HG02938 (cell line): ENCODE data around the gene HNF4A.

Experiments used
- ATAC-seq: cut with Tn5 transposase; IDR thresholded peaks from one replicate; pipeline ENCODE4 v1.9.1; 2021; ENCODE audit warnings: mild to moderate bottlenecking, moderate library complexity; ENCODE audit not compliant: unreplicated experiment

HNF4A gene

GRCh38 chr20:44404204-44405181 lies 49.0 kb downstream of the HNF4A start:
- ATAC-seq, result no peak

- ATAC-seq, result no peak
Observed at GRCh38 chr20:44405257-44405656, 49.8 kb downstream of the HNF4A start.

DNA sequence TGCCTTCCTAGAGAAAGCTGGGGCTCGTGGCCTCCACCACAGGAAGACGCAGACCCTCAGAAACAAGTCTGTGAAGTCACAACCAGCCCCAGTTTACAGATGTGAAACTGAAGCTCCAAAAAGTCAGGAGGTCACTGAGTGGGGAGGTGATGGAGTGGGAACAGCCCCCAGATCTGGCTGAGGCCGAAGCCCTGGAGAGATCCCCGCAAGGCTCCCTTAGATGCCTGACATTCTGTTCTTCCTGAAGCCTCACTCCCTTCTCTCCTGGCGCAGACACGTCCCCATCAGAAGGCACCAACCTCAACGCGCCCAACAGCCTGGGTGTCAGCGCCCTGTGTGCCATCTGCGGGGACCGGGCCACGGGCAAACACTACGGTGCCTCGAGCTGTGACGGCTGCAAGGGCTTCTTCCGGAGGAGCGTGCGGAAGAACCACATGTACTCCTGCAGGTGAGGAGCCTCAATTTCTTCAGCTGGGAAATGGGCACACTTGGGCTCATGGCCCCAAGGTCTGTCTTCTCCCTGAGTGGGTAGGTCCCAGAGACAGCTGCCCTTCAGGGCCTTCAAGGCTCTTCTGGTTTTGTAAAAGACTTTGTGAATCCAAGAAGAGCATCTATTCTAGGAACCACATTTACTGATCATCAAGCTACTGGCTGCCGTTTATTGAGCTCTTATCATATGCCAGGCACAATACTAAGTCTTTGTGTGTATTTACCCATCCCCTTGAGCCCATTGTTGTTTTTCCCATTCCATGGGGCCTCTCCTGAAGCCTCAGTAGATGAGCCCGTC lies 50.5 kb downstream of the HNF4A start:
- no peak for ATAC-seq

GRCh38 chr20:44406572-44407137 lies 51.2 kb downstream of the HNF4A start:
- ATAC-seq, result no peak

GRCh38 chr20:44407402-44408184 lies 52.1 kb downstream of the HNF4A start:
- no peak for ATAC-seq

DNA sequence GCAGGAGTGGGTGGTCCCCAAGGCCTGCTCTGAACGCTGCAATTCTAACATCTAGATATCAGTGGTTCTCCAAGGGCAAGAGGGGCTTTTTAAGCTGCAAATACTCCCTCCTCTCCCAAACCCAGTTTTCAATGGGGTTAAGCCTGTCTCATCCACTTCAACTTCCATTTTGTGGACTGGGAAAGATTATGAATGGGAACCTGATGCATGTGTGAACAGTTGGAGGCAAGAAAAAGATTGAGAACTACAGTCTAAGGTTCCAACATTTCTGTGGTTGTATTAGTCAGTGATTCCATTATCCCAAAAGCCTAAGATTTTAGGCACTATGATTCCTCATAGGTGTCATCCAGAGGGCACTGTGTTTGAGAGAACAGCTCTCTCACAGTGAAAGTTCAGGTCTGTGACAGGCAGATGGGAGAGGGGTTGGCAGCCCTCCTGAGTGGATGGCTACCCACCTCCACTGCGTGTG lies 53.7 kb downstream of the HNF4A start:
- ATAC-seq, result no peak

- no peak for ATAC-seq
Observed at GRCh38 chr20:44410583-44411019, 55.1 kb downstream of the HNF4A start.

DNA sequence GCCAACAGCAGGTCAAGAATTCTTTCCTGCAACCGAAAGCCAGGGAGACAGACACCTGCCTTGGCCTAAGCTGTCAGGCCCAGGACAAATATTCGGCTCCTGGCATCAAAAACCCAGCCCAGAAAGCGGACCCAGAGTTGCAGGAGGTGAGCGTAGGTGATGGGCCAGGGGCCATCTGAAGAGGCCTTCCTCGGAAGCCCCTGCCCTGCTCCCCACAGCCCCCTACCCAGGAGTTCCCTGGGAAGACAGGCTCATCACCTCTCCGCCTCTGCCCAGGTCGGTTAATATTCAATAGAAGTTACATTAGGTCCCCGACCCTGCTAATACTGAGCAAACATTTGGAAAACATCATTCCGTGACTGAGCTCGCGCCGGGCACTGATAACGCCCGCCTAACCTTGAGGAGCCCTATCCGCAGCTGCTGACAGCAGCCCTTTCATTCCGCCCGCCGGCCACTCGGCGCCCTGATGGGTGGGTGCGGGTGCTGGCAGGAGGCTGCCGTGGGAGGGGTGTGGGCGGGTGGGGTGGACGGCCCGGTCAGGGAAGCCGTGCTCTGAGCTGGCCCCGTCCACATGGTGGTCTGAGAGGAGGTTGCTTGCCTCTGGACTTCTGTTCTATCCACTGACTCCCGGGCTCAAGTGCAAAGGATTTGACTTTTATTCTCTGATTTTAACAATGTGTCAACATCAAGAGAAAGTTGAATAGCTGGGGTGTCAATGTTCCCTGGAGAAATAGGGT lies 55.7 kb downstream of the HNF4A start:
- no peak for ATAC-seq

GRCh38 chr20:44411757-44412401 lies 56.4 kb downstream of the HNF4A start:
- no peak for ATAC-seq

DNA sequence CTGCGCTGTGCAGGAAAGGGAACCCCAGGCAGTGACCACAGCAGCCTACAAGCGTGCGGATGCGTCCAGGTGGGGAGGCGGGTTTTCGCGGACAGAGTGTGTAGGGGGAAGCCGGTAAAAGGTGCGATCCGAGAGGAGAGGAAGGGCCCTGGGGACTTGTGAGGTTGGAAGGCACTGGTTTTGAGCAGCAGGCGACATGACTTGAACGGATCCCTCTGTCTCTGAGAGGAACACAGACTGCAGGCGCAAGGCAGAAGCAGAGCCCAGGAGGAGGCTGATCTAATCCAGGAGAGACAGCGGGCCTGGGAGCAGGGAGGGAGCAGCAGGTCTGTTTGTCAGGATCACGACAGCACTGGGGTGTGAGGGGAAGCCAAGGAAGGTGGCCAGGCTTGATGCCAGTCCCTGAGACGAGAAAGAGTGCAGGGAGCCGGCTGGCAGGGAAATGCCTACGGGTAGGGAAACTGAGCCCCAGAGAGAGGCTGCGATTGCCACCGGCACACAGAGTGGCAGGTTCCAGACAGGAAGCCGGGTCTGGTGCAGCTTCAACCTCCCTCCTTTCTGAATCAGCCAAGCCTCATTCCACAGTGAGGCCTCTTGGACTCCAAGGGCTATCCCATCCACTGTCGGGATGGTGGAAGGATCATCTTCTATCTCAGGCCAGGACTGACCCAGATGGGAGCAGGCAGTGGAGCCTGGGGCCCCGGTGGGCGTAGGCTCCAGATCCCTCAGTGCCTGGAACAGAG lies 57.1 kb downstream of the HNF4A start:
- ATAC-seq, result no peak

DNA sequence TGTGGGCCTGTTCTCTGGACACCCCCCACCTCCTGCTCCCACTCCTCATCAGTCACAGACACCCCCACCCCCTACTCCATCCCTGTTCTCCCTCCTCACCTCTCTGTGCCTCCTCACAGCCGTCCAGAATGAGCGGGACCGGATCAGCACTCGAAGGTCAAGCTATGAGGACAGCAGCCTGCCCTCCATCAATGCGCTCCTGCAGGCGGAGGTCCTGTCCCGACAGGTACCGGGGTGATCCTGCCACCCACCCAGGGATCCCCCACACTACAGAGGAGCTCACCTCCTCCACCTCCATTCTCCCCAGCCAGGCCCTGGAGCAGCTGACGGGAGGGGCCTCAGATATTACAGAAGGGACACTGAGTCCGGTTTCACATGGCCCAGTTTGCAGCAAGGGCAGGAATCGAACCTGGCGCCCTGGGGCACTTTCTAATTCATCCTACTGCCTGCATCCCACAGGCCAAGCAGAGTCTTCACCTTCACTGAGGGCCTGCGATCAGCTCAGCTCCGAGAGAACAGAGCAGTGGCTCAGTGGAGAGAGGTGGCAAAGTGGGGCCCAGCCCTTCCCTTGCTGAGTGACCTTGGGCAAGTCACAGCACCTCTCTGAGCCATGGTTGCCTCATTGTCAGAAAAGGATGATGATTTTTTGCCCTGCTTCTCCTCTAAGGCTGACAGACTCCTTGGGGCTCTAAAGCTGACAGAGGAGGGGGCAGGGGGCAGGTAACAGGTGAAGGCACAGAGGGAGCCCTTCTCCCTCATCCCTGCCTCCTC lies 58.3 kb downstream of the HNF4A start:
- ATAC-seq, result no peak

- ATAC-seq, result no peak
Observed at GRCh38 chr20:44414346-44414714, 58.8 kb downstream of the HNF4A start.

GRCh38 chr20:44414808-44415207 lies 59.3 kb downstream of the HNF4A start:
- no peak for ATAC-seq

DNA sequence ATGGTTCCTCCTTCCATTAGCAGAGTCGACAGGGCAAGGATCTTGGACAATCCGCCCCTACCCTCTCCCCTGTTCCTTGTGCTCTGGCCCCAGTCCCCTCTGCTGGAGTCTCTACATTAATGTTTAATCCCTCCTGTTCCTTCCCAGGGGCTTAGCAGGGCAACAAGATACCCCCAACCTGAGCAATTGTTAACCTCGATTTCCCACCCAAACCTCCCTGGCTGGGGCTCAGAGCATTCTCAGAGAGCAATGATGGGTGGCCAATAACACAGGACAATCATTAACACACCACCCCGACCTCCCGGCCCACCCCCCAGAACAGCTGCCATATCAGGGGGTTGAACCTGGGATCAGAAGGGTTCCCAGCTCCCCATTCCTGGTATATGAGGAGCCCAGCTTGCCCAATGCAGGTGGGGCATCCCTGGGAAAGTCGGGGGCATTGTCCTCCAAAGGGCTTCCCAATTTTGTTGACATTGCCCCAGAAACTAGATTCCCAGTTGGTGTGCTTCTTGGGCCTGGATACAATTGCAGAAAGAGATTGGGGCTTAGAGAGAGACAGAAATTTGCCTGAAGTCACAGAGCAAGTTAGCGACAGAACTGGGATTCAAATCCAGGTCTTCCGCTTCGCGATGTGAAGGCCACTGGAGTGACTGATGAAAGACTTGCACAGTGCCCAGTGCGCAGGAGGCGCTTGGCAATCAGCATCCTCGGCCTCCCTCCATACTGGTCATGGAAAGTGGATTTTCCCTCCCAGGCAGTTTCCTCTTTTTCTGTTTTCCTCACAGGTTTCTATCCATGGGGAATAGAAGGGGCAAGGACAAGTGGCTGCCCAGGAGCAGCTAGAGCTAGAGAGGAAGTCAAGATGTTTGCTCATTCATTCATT lies 60.6 kb downstream of the HNF4A start:
- ATAC-seq, result no peak

GRCh38 chr20:44418069-44418905 lies 62.8 kb downstream of the HNF4A start:
- no peak for ATAC-seq
